ENCODE measurements around the gene FBXO31. TPM values are rescaled to one million over a fixed set of nuclear protein-coding genes. Genes with fewer than 3 reads are reported as not detected.
A peak's percentile ranks its signal among the peaks of the same experiment; 100 is the strongest.

Gene FBXO31
- total and polyA plus RNA-seq, 2 of the 13 experiments (the other 11 are each of a cell fraction or from before 2014, with no cell fraction given): 92.4 to 101 TPM

DNA sequence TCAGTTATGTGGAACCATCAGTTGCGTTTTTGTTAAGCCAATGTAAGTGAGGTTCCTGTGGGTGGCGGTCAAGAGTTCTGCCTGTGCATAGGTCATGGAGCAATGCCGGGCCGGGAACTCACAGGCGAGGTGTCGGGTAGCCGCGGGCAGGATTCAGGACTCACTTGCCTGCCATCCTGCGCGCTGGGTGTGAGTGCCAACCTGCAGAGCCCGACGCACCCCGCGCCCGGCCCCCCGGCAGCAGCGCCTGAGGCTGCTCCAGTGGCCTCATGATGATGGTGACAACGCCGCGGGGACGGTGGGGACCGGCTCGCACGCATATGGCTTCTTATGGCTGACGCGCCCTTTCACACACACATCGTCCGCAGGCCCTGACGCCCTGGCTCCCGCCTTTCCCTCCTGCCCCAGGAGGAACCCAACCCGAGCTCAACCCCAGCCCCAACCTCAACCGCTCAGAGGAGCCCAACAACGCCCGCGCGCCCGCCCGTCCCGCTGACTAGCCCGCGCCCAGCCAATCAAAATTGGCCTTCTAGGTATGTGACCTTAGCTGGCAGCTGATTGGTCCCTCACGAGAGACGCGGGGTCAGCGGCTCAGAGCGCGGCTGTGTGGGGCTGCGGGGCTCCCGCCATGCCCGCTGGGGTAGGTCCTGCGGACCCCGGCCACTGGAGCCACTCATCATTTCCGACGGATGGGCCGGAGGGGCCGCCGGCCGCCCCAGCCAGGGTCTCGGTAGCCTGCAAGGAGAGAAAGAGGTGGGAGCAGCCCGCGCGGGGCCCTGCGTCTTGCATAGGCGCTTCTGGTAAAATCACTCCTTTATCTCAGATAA is 66.4 kb downstream of the FBXO31 start, which contains the start of gene C16orf95 (continued):
- TF ChIP-seq, protein P1, sequence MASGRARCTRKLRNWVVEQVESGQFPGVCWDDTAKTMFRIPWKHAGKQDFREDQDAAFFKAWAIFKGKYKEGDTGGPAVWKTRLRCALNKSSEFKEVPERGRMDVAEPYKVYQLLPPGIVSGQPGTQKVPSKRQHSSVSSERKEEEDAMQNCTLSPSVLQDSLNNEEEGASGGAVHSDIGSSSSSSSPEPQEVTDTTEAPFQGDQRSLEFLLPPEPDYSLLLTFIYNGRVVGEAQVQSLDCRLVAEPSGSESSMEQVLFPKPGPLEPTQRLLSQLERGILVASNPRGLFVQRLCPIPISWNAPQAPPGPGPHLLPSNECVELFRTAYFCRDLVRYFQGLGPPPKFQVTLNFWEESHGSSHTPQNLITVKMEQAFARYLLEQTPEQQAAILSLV (CRISPR knock-in tag; IDR thresholded peaks at IDR 0.05; ENCODE audit: borderline replicate concordance): peak; percentile 97
- TF ChIP-seq ZBTB7A (CRISPR knock-in tag; IDR thresholded peaks at IDR 0.05) (peak; percentile 34; the same call in 1 of the 2 replicates), ZMYM4 (CRISPR knock-in tag; IDR thresholded peaks at IDR 0.05) (peak; percentile 20; the same call in 1 of the 2 replicates), ADNP (CRISPR knock-in tag; IDR thresholded peaks at IDR 0.05) (peak; percentile 71; the same call in 1 of the 2 replicates), ZNF569 (CRISPR knock-in tag; IDR thresholded peaks at IDR 0.05; ENCODE audit: borderline replicate concordance) (0 out of 2 replicates have a peak, but pooled peaks have one; percentile 76), ZNF230 (CRISPR knock-in tag; IDR thresholded peaks at IDR 0.05) (peak; percentile 83), TMF1 (CRISPR knock-in tag; IDR thresholded peaks at IDR 0.05; ENCODE audit: low read depth) (no peak; the same call in 1 of the 2 replicates), FLYWCH1 (CRISPR knock-in tag; IDR thresholded peaks at IDR 0.05) (no peak), ZNF674 (CRISPR knock-in tag; IDR thresholded peaks at IDR 0.05; ENCODE audit: low read depth) (no peak; the same call in 1 of the 2 replicates), SPEN (CRISPR knock-in tag; IDR thresholded peaks at IDR 0.05; ENCODE audit: low read depth) (peak; percentile 77), RELA (CRISPR knock-in tag; IDR thresholded peaks at IDR 0.05) (peak; percentile 33; the same call in 1 of the 2 replicates), PRMT3 (CRISPR knock-in tag; IDR thresholded peaks at IDR 0.05; ENCODE audit: borderline replicate concordance, low read depth) (peak; percentile 94; the same call in 1 of the 2 replicates)
- TF ChIP-seq, protein P2, sequence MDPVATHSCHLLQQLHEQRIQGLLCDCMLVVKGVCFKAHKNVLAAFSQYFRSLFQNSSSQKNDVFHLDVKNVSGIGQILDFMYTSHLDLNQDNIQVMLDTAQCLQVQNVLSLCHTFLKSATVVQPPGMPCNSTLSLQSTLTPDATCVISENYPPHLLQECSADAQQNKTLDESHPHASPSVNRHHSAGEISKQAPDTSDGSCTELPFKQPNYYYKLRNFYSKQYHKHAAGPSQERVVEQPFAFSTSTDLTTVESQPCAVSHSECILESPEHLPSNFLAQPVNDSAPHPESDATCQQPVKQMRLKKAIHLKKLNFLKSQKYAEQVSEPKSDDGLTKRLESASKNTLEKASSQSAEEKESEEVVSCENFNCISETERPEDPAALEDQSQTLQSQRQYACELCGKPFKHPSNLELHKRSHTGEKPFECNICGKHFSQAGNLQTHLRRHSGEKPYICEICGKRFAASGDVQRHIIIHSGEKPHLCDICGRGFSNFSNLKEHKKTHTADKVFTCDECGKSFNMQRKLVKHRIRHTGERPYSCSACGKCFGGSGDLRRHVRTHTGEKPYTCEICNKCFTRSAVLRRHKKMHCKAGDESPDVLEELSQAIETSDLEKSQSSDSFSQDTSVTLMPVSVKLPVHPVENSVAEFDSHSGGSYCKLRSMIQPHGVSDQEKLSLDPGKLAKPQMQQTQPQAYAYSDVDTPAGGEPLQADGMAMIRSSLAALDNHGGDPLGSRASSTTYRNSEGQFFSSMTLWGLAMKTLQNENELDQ (CRISPR knock-in tag; IDR thresholded peaks at IDR 0.05; ENCODE audit: borderline replicate concordance): no peak
- TF ChIP-seq, protein P3, sequence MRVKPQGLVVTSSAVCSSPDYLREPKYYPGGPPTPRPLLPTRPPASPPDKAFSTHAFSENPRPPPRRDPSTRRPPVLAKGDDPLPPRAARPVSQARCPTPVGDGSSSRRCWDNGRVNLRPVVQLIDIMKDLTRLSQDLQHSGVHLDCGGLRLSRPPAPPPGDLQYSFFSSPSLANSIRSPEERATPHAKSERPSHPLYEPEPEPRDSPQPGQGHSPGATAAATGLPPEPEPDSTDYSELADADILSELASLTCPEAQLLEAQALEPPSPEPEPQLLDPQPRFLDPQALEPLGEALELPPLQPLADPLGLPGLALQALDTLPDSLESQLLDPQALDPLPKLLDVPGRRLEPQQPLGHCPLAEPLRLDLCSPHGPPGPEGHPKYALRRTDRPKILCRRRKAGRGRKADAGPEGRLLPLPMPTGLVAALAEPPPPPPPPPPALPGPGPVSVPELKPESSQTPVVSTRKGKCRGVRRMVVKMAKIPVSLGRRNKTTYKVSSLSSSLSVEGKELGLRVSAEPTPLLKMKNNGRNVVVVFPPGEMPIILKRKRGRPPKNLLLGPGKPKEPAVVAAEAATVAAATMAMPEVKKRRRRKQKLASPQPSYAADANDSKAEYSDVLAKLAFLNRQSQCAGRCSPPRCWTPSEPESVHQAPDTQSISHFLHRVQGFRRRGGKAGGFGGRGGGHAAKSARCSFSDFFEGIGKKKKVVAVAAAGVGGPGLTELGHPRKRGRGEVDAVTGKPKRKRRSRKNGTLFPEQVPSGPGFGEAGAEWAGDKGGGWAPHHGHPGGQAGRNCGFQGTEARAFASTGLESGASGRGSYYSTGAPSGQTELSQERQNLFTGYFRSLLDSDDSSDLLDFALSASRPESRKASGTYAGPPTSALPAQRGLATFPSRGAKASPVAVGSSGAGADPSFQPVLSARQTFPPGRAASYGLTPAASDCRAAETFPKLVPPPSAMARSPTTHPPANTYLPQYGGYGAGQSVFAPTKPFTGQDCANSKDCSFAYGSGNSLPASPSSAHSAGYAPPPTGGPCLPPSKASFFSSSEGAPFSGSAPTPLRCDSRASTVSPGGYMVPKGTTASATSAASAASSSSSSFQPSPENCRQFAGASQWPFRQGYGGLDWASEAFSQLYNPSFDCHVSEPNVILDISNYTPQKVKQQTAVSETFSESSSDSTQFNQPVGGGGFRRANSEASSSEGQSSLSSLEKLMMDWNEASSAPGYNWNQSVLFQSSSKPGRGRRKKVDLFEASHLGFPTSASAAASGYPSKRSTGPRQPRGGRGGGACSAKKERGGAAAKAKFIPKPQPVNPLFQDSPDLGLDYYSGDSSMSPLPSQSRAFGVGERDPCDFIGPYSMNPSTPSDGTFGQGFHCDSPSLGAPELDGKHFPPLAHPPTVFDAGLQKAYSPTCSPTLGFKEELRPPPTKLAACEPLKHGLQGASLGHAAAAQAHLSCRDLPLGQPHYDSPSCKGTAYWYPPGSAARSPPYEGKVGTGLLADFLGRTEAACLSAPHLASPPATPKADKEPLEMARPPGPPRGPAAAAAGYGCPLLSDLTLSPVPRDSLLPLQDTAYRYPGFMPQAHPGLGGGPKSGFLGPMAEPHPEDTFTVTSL (CRISPR knock-in tag; IDR thresholded peaks at IDR 0.05; ENCODE audit: borderline replicate concordance): peak; percentile 84
- TF ChIP-seq, protein P4, sequence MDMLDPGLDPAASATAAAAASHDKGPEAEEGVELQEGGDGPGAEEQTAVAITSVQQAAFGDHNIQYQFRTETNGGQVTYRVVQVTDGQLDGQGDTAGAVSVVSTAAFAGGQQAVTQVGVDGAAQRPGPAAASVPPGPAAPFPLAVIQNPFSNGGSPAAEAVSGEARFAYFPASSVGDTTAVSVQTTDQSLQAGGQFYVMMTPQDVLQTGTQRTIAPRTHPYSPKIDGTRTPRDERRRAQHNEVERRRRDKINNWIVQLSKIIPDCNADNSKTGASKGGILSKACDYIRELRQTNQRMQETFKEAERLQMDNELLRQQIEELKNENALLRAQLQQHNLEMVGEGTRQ (IDR thresholded peaks at IDR 0.05; ENCODE audit: low read depth, low read length): no peak
- TF ChIP-seq, protein P4 (CRISPR knock-in tag; IDR thresholded peaks at IDR 0.05; ENCODE audit: borderline replicate concordance): peak; percentile 49; the same call in 1 of the 2 replicates

Data from HepG2 (cell line).